HG03432 (cell line): ENCODE data around the gene PPIL6.
A peak's percentile ranks its signal among the peaks of the same experiment; 100 is the strongest.

Experiments used
- ATAC-seq: cut with Tn5 transposase; IDR thresholded peaks from one replicate; pipeline ENCODE4 v1.9.1; 2021; ENCODE audit warnings: mild to moderate bottlenecking, moderate library complexity; ENCODE audit not compliant: unreplicated experiment

The PPIL6 gene

DNA sequence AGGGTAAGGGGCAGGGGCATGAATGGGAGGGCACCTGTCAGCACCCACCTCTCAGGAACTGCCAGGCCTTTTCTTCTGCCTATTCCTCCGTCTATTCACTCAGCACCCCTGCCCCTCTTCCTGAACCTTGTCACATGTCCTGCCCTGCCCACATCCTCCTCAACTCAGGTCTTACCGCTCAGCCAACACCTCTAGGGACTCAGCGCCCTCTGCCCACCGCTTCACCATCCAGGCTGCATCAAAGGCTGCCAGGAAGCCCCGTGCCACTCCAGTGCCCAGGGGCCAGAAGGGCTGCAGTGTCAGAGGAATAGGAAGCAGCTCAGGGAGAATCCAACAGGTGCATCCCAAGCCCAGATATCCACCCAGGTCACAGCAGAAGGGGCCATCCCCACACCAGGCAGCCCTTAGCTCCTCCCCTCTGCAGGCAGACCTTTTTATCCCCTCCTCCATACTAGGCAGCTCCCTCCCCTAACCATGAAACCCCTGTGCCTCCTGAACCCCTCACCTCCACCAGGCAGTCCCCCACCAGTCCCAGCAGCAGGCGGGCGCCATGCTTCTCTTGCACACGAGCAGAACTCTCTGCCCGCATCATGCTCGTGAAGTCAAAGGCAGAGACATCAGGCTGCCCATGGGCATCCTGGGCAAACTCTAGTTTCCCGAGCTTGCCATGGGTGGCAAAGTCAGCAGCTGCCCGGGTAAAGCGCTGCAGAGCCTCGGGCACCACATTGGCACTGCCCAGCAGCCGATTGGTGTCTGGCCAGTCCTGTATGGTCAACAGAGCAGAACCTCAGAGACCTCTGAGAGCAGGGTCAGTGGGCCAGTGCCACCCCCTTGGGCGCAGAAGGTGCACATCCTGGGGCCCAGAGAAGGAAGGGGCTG, 9.6 kb upstream of the PPIL6 start:
- peak; percentile 30 for ATAC-seq

DNA sequence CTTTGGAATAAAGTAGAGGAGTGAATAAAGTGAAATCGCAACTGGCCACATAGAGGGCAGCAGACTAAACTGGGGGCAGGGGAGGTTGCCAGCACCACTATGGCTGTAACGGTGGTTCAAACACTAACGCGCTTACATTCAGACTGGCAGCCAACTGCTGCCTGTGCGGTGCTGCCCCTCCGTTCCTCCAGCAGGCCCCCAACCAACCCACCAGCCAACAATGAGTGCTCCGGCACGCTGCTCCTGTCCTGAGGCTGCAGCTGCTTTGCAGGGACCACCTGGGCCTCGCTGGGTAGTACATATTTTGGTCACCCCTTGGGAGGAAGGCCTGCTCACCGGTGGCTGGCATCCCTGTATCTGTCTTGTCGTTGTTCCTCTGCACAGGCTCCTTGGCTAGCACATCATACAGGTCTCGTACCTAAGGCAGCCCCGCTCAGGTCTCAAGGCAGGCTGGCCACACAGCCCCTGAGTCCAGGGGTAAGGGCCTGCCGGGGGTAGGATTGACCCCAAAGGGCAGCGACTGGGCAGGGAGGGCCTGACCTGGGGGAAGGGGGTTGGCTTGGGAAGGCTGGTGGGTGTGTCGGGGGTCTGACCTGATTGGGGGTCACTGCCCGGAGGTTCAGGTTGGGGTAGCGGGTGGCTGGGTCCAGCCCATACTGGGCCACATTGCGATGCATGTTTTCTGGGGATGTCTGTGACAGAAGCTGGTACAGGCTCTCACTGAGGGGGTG, 8.8 kb upstream of the PPIL6 start:
- no peak for ATAC-seq

DNA sequence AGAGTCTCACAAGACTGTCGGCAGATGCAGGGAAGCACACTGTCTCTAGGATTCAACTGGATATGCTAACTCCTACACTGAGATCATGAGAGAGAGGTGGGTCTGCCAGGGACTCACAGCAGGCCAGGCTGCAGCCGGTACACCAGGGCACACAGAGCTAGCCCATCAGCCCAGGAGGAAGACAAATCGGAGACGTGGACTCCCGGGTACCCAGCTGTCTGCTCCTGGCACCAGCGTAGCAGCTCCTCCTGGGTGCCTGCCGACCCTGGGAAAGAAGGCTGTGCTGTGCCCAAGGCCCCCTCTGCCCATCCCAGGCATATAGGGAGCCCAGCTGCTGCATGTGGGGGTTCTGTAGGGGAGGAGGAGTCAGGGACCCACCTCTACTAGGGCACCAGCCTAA, 8.2 kb upstream of the PPIL6 start:
- ATAC-seq: no peak

DNA sequence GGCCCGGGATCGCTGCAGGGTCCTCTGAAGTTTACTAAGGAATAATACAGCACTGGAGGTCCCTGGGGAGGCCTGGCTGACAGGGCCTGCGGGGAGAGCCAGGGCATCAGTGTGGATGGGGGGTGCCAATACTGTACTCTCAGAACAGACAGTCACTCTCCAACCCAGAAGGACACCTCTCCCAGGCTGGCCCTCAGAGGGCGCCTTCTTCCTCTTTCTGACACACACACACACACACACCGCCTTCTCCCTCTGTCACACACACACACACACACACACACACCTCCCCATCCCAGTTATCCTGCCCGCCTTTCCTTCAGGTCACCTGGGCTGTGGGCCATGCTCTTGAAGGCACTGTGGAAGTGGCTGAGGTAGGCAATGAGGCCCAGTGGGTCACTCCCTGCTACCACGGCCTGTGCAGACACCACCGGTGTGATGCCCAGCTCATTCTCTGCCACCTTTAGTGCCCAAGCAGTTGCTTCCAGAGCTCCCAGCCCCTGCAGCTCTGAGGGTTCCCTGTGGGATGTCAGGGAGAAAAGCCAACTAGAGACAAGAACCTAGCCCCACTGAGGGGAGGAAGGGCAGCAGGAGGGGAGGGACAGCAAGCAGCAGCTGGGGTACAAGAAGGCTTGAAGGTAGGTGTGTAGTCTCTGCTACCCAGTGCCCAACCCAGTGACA, 7.6 kb upstream of the PPIL6 start:
- ATAC-seq: no peak

DNA sequence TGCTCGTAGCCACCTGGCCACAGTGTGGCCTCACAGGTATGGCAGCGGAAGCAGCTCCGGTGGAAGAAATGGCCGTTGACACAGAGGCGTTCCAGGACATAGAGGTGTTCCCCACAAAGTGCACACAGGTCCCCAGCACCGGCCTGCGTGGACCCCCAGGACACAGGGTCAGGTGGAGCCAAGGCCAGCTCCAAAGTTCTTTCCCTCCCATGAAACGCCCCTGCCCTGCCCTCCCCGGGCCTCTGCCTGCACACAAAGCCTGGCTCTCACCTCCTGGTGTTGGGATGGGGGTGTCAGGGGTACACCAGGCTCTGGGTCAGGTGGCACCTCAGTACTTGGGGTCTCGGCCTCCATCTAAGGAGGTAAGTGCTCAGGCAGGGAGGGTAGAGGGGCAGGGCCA, 6.7 kb upstream of the PPIL6 start:
- no peak for ATAC-seq

DNA sequence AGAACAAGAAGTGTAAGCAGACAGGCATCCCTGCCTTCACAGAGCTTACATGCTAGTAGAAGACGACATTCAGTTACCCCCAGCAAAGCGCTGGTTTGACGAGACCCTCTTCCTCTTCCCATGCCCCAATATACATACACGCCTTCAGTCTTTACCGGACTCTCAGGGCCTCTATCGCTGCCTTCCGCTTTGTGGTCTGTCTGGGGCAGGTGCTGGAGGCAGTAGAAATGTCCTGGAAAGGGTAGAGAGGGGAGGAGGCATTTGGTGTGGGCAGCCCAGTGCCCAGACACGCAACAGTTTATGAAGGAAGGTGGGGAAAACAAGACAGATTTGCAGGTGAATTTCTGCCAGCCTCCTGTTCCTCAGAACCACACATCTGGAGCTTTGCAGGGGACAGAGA, 6.1 kb upstream of the PPIL6 start:
- no peak for ATAC-seq

DNA sequence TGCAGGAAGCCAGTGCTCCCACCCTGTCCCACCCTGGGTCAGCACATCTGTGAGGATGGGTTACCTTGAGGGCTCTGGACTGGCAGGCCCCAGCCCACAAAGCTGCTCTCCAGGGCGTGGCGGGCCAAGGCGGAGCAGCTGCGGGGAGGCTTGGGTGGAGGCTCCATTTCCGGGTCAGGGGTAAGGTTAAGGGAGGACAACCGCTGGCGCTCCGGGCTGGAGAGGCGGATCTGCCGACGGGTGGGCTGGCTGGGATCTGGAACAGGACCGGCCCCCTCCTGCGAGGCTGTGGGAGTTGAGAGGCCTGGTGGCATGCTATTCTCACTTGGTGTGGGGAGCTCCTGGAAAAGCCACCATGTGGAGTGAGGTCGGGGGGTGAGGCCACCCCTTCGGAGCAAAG, 5.6 kb upstream of the PPIL6 start:
- no peak for ATAC-seq

DNA sequence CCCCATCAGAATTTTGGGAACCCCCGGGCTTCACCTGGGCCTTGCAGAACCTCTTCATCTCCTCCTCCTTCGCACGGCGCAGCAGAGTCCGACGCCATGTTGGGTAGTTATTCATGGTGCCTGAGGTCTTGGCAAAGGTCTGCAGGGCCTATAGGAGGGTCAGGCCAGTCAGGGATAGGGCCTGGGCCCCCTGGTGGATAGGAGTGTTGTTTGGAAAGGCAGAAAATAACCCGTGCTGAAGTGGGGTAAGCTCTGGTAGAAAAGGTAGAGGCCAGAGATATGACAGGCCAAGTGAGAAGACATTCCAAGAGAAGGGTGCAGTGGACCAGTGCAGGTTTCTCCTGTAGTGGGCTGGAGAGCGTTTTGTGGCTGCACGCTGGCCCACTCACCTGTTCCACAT, 5.0 kb upstream of the PPIL6 start:
- ATAC-seq: no peak

DNA sequence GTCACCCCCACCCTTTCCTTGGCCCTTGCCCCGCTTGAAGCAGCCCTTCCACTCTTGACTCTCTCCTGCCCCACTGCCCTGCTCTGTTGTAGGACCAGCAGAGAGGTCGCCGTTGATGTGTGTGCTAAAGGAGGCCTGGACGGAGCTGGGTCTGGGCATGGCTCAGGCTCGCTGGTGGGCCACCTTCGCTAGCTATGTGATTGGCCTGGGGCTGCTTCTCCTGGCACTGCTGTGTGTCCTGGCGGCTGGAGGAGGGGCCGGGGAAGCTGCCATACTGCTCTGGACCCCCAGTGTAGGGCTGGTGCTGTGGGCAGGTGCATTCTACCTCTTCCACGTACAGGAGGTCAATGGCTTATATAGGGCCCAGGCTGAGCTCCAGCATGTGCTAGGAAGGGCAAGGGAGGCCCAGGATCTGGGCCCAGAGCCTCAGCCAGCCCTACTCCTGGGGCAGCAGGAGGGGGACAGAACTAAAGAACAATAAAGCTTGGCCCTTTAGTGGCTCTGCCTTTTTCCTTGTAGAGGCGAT, 3.1 kb upstream of the PPIL6 start:
- ATAC-seq: no peak

DNA sequence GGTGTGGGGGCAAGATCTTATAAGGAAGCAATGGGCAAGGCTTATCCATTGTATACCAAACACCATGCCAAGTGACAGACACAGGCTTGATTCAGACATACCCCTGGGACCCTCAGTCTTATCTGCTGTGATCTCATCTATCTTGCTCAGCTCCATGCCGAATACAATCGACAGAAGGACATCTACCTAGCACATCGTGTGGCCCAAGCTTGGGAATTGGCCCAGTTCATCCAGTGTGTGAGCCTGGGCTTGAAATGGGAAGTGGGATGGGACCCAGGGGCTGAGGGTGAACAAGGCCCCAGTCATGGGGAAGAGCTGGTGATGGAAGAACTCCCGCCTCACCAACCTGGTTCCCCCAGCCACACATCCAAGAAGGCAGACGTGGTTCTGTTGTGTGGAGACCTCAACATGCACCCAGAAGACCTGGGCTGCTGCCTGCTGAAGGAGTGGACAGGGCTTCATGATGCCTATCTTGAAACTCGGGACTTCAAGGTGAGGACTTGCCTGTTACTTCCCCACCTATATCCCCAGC, 2.0 kb upstream of the PPIL6 start:
- no peak for ATAC-seq

DNA sequence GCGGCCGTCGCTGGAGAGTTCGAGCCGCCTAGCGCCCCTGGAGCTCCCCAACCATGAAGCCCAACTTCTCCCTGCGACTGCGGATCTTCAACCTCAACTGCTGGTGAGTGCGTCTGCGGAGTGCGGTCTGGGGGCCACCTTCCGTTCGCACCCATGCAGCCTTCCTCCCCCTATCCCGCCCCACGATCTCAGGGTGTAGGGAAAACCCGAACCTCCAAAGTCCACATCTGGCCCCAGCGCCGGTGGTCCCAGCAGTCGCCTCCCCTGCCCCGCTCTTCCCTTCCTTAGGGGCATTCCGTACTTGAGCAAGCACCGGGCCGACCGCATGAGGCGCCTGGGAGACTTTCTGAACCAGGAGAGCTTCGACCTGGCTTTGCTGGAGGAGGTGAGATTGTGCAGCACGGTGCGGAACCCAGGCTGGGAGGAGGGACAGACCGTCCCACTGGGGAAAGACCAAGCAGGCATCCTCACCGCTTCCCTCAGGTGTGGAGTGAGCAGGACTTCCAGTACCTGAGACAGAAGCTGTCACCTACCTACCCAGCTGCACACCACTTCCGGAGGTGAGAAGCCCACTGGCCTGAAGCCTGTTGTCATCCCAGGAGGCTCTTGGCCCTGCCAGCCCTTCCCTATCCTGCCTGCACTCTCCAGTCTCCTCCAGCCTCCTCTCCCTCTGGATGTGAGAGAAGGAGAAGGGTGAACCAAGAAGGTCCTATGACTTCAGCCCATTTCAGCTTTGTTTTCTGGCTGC, 815 bp upstream of the PPIL6 start:
- ATAC-seq: peak; percentile 20

DNA sequence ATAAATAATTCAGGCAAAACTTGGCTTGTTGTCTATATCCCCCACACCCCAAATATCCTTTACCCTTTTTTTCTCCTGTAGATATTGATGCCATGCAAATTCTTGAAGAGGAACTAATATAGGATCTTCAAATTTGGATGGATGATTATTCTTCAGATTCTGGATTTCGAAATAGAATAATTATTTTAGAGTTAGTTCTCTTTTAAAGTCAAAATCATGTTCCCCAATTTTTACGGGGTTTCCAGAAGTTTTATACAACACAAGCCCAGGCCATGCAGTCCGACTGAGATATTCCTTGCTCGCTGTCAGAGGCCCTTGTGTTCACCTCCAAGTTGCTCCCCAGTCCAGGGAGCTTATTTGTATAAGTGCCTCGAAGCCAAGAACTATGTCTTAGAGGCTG, 4.4 kb downstream of the PPIL6 start:
- ATAC-seq: no peak

DNA sequence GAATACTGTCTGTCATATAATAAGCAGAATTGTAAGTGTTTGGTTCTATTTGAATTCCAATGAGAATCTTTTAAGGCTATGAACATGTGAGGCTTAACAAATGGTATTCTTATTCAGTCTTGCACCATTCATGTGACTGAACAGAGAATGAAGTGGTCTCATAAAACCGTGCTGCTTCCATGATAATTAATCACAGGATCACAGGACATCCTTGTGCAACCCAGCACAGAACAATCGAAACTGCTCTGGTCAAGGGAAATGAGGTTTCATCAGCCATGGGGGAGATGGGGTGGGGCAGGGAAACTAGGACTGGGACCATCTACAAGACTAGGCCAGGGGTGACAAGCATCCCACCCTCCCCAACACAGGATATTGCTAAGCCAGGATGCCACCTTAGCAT, 6.0 kb downstream of the PPIL6 start:
- no peak for ATAC-seq

DNA sequence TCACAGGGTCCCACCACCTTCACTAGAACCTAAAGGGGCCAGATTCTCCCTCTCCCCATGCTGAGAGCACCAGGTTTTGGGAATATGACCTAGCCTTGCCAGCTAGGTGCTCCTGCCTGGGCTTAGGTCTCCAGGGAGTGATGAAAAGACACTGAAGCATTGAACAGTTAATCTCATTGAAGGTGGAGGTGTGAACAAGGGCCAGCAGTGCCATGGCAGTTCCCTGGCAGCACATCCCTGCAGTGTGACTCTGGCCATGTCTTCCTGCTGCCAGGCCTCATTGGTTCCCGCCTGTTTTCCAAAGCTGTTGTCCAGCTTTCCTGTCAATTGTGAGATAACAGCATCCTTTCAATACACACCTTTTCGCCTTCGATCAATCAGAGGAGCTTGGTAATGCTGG, 10.9 kb downstream of the PPIL6 start:
- ATAC-seq: no peak

DNA sequence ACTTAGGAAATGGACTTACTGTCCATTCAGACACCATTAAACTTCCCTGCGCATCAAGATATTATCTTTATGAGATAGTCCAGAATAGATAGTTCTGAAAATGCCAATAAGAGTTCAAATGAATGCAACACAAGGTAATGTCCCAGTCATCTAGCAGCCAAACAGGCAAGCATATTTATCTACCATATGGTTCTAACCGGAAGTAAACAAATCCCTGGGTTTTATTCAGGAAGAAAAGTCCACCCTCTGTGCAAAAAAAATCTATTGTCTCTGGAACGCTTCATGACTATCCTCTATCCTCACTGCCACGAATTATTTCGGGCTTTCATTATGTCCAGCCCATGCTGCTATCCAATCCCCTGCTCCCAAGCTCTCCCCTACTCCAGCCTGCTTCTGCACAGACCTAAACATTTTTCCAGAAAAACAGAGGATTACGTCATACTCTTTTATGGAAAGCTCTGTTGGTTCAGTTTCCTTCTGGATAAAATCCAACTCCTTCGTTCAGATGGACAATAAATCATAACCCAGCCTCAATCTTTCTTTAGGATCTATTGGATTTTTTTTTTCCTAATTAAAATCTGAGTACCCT, 11.4 kb downstream of the PPIL6 start:
- no peak for ATAC-seq

DNA sequence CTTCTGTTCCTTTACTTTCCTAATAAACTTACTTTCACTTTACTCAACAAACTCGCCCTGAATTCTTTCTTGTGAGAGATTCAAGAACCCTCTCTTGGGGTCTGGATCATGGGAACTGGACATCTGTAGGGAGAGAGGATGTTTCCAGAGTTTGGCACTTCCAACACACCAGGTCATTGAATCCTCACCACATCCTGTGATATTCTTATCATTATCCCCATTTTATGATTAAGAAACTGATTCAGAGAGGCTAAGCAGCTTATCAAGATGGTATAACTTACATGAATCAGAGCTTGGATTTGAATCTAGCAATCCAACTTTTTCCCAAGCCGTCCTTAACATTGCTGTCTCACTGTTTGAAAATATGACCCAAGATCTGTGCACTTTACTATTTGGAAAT, 15.5 kb downstream of the PPIL6 start:
- no peak for ATAC-seq

DNA sequence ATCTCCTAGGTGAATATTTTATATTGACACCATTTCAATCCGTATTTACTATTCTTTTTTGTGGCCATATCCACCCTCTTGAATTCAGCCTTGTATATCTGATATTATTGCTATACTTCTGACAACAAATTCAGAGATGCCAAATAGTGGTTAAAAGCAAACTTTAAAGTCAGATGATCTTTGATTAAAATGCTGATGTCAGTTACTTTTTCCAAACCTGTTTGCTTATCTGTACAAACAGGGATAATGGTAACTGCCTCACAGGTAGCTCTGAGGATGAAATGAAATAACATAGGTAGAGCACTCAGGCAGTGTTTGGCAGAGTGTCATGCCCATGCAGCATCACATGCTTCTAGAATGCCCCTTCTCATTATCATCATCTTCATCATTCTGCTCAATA, 19.2 kb downstream of the PPIL6 start:
- no peak for ATAC-seq

DNA sequence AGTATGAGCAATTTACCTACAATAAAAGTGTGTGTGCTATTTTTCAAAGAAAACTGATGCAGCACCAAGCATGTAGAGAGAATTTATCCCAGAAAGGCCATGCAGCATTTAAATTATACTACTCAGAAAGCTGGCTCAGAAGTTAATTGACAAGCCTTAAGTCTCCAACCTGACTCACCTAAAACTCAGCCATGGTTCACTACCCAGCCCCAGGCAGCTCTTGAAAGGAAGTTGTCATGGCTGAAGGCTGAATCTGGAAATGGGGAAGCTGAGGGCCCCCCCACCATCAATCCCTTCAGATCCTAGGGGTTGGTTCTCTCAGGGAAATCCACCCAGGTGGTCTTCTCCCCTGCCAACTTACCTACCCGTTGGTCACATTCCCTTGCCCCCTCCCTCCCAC, 19.7 kb downstream of the PPIL6 start:
- no peak for ATAC-seq

DNA sequence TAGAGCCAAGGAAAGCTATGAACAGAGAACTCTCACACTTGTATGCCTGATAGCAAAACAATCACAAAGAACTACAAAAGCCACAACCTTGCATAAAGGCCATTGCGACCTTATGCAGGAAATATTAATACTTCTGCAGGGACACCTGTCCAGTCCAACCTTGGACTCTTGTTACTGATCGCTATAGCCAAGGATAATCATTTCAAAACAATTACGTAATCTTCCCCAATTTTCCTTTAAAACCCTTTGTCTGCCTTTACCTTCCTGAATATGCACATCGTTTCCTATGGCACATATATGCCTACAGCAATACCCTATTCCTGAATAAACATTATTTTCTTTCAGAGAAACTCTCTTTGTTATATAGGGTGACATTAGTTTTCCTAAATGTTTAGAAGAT, 22.8 kb downstream of the PPIL6 start:
- ATAC-seq: no peak

DNA sequence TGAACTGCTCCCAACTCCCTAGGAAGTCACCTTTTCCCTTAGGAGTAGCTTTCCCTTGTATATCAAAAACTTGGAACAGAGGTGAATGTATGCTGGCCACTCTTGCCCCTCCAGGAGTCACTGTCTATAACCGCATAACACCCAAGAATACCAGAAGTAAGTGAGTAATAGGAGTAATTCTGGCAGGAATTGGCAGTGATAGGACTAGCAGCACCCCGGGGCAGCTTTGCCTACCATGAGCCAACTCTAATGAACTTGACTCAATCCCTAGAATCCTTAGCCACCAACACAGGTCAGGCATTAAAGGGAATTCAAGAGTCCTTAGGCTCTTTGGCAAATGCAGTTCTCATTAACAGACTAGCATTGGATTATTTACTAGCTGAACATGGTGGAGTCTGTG, 29.4 kb downstream of the PPIL6 start:
- no peak for ATAC-seq
